ENCODE measurements around the gene KCNB1. TPM values are rescaled to one million over a fixed set of nuclear protein-coding genes. Genes with fewer than 3 reads are reported as not detected.

Gene KCNB1
- total RNA-seq, 1 experiment from 2014 or later, result 0.68 TPM

- Histone ChIP-seq H3K18ac (ENCODE audit: insufficient read length, low read depth, low read length) (no peak overlapping the region), H4K5ac (ENCODE audit: insufficient read length, low read depth, low read length) (no peak overlapping the region), H2BK15ac (ENCODE audit: low read depth, low read length) (no peak overlapping the region), H3K9me3 (ENCODE audit: control insufficient read depth, low read depth, low read length) (no peaks in the 10 kb centered on the region), H3K23me2 (ENCODE audit: insufficient read length, low read depth, low read length, poor library complexity, severe bottlenecking) (no peaks in the 10 kb centered on the region), H3K56ac (ENCODE audit: insufficient read length, low read depth, low read length) (no peak overlapping the region), H3K27me3 (ENCODE audit: insufficient read depth, low read length) (no peaks in the 10 kb centered on the region), H2AK5ac (ENCODE audit: insufficient read length, low read length) (no peak overlapping the region), H4K91ac (ENCODE audit: insufficient read length, low read depth, low read length) (no peak overlapping the region), H2BK5ac (ENCODE audit: insufficient read length, low read length) (no peak overlapping the region), H2BK20ac (ENCODE audit: low read depth, low read length, poor library complexity, severe bottlenecking) (no peak overlapping the region), H3K4me1 (ENCODE audit: insufficient read depth, low read length) (no peaks in the 10 kb centered on the region), H3K27ac (ENCODE audit: insufficient read length, low read depth, low read length) (no peak overlapping the region), H3K4ac (ENCODE audit: low read depth, low read length) (no peak overlapping the region), H3K4me2 (ENCODE audit: insufficient read depth, insufficient read length, low read length) (no peak overlapping the region), H2BK120ac (ENCODE audit: low read depth, low read length, poor library complexity, severe bottlenecking) (no peak overlapping the region), H2BK12ac (ENCODE audit: insufficient read length, low read depth, low read length) (no peak overlapping the region), H4K20me1 (ENCODE audit: control insufficient read depth, insufficient read depth, insufficient read length) (no peaks in the 10 kb centered on the region), H3T11ph (ENCODE audit: low read length) (no peak overlapping the region), H2AFZ (ENCODE audit: low read length) (no peak overlapping the region), H3K79me1 (ENCODE audit: insufficient read depth, low read depth, low read length, poor library complexity, severe bottlenecking) (no peaks in the 10 kb centered on the region), H3K23ac (ENCODE audit: insufficient read length, low read depth, low read length) (no peak overlapping the region), H3K9ac (ENCODE audit: extremely low read depth, insufficient read length, low read length) (no peak overlapping the region), H3K14ac (ENCODE audit: insufficient read depth, low read length) (no peak overlapping the region), H3K79me2 (ENCODE audit: insufficient read depth, low read length) (no peaks in the 10 kb centered on the region), H4K8ac (replicated peaks; ENCODE audit: insufficient read length, low read depth, low read length) (no peak overlapping the region)
- no peaks in the 10 kb centered on the region for H3K9me3 Mint-ChIP-seq
- peaks cover 0 to 7% (median 5%) of the 10 kb centered on the region in 3 experiments; a peak in 4 of 7 replicates for H3K36me3 Mint-ChIP-seq (ENCODE audit: insufficient read depth in 1 of 3, low read depth in 3 of 3)
- no peaks in the 10 kb centered on the region for H3K27me3 Mint-ChIP-seq (ENCODE audit: low read depth)
- H3K27ac Mint-ChIP-seq, result no peak overlapping the region
- peaks cover 6 to 10% of the 10 kb centered on the region in 2 experiments for H3K4me1 Mint-ChIP-seq
- WGBS (ENCODE audit: extremely low coverage, insufficient read length, low lambda C conversion rate), result no CpG with 5 or more reads among the region's 3 CpGs
- H3K4me3 Mint-ChIP-seq, result no peak overlapping the region
- TF ChIP-seq, protein P1, sequence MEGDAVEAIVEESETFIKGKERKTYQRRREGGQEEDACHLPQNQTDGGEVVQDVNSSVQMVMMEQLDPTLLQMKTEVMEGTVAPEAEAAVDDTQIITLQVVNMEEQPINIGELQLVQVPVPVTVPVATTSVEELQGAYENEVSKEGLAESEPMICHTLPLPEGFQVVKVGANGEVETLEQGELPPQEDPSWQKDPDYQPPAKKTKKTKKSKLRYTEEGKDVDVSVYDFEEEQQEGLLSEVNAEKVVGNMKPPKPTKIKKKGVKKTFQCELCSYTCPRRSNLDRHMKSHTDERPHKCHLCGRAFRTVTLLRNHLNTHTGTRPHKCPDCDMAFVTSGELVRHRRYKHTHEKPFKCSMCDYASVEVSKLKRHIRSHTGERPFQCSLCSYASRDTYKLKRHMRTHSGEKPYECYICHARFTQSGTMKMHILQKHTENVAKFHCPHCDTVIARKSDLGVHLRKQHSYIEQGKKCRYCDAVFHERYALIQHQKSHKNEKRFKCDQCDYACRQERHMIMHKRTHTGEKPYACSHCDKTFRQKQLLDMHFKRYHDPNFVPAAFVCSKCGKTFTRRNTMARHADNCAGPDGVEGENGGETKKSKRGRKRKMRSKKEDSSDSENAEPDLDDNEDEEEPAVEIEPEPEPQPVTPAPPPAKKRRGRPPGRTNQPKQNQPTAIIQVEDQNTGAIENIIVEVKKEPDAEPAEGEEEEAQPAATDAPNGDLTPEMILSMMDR (conservative IDR thresholded peaks at IDR 0.05), result no peak
- DNase-seq, result no peak
These were observed 33.1 kb upstream of the KCNB1 start for GRCh38 chr20:49515586-49515985.

Measured in H9 (cell line).